GM18951 (cell line): Measurements from ENCODE around the gene RPS19BP1.

ENCODE experiments used
- POLR2A ChIP-seq: IDR thresholded peaks from 4 replicates; pipeline ENCODE4 v1.6.1; 2011; ENCODE audit warnings: mild to moderate bottlenecking; ENCODE audit not compliant: insufficient read length, insufficient read depth; ENCODE audit errors: extremely low read depth
- in situ Hi-C: fragments of 300-500 bp; cut with MboI; formaldehyde crosslinking; loops from one replicate; pipeline ENCODE4 v1.12.0; 2022; ENCODE audit warnings: low sequenced_read_pairs, mixed read lengths, inconsistent platforms; ENCODE audit not compliant: unreplicated experiment

RPS19BP1 gene

GRCh38 chr22:39481595-39481994 lies 51.0 kb downstream of the RPS19BP1 start:
- no peak for TF ChIP-seq POLR2A
- in situ Hi-C loops, result no loop called here

- in situ Hi-C loops, result no loop called here
- no peak for TF ChIP-seq POLR2A
Measured at GRCh38 chr22:39481054-39481453, 51.5 kb downstream of the RPS19BP1 start.

DNA sequence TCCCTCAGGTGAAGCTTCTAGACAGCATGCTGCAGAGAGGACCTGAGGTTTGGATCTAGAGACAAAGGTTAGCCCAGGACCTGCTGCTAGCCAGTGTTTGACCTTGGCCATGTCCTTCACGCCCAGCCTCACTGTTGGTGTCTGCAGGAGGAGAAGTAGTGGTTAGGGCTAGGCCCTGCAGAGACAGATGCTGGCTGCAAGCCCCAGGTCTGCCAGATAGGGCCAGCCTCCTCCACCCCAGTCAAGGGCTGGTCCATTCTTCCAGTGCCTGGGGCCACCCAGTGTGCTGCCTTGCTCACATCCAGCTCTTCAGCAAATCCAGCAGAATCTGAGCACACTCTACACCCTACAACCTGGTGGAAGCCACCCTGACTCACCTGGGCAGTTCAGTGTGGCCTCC lies 52.0 kb downstream of the RPS19BP1 start:
- no peak for TF ChIP-seq POLR2A
- in situ Hi-C loops, result no loop called here

DNA sequence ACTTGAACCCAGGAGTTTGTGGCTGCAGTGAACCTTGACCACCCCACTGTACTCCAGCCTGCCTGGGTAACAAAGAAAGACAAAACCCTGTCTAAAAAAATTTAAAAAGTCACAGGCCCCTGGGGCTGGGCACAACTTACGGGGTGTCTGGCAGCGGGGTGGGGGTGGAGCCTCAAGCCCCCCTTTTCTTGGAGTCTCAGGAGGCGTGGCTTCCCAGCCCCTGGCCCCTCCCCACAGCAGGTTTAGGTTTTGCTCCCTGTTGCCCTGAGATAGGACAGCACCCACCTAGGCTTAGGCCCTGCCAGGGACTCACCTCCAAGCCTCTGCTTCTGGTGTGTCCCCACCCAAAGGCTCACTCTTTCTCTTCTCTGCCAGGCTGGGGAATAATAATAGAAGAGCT lies 53.3 kb downstream of the RPS19BP1 start:
- in situ Hi-C loops, result no loop called here

More for the DNA sequence above, 53.3 kb downstream of the RPS19BP1 start:
- no peak for TF ChIP-seq POLR2A
